AG04450 (cell line): ENCODE data around the gene PIR. TPM values are rescaled to one million over a fixed set of nuclear protein-coding genes. Genes with fewer than 3 reads are reported as not detected.

Experiments
- CTCF ChIA-PET: fragments of 300-600, 350-600 bp; formaldehyde crosslinking; extraction: SDS; loops from one replicate; lab custom pipeline; 2022; ENCODE audit warnings: antibody characterized with exemption, inconsistent platforms; lab: Charles Lee
- POLR2A ChIA-PET: fragments of 350-600 bp; formaldehyde crosslinking; extraction: SDS; loops from one replicate; lab custom pipeline; 2021; ENCODE audit warnings: antibody characterized with exemption, inconsistent platforms; lab: Yijun Ruan, JAX
- DNase-seq: peaks from one replicate; pipeline ENCODE4 v3.0.0-alpha.2; 2011; ENCODE audit warnings: low read depth, low spot score
- H3K27ac ChIP-seq: one replicate; pipeline ENCODE4 v1.5.1; 2012; ENCODE audit warnings: low read depth, low read length, control low read depth
- H3K27me3 ChIP-seq: one replicate; pipeline ENCODE4 v1.6.0; 2012; ENCODE audit warnings: low read length; ENCODE audit not compliant: control insufficient read depth, insufficient read depth
- H3K4me3 ChIP-seq: 2 replicates; pipeline ENCODE4 v1.5.1; 2011; ENCODE audit warnings: mild to moderate bottlenecking, low read depth, low read length, control low read depth
- H3K9me3 ChIP-seq: 2 replicates; pipeline ENCODE4 v1.5.1; 2012; ENCODE audit warnings: low read length; ENCODE audit not compliant: control insufficient read depth, insufficient read depth
- CTCF ChIP-seq: IDR thresholded peaks from 2 replicates; pipeline ENCODE4 v1.5.1; 2011; ENCODE audit warnings: low read depth, low read length, control low read depth, inconsistent platforms
- polyA plus RNA-seq: library from polyadenylated mRNA; depleted of rRNA; stranded (reverse); fragments of >200 nt; gene quantifications from 2 replicates; pipeline ENCODE4 v1.2.3, GENCODE V29; 2011

Gene PIR
- polyA plus RNA-seq, 1 experiment, result 42.5 TPM

DNA sequence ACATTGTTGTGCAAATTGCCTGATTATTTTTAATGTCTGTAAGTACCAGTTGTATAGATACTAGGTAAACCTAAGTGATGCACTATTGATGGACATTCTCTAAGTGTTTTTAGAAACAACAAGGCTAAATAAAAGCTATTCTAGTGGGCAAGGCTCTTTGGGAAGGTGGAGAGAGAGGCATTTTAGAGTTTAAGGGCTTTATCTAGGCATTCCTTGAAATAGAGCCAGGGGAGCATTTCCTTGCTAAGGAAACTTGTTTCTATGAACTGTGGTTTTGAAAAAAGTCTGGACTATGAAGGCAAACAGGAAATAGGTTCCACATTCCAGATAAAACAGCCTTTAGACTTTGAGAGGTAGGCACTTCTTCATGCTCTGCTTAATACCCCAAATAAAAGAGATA, 31.3 kb upstream of the PIR start:
- DNase-seq, result no peak
- Histone ChIP-seq H3K27me3 (no peaks in the 10 kb centered on the region), H3K9me3 (no peaks in the 10 kb centered on the region), H3K4me3 (no peak overlapping the region), H3K27ac (no peak overlapping the region)
- TF ChIP-seq CTCF, result no peak
- ChIA-PET CTCF (interaction anchor here (1.0 to 2.1 kb wide), 2 partner anchors 28 to 912 kb away, joined by 3 to 5 read pairs; no protein-coding TSS in a partner anchor), POLR2A (no interaction called here)

- DNase-seq, result no peak
- Histone ChIP-seq H3K9me3 (no peaks in the 10 kb centered on the region), H3K27me3 (no peaks in the 10 kb centered on the region), H3K27ac (no peak overlapping the region), H3K4me3 (no peak overlapping the region)
- POLR2A ChIA-PET, result no interaction called here
- no peak for TF ChIP-seq CTCF
- CTCF ChIA-PET, result no interaction called here
Measured at GRCh38 chrX:15523088-15523487, 30.0 kb upstream of the PIR start.

DNA sequence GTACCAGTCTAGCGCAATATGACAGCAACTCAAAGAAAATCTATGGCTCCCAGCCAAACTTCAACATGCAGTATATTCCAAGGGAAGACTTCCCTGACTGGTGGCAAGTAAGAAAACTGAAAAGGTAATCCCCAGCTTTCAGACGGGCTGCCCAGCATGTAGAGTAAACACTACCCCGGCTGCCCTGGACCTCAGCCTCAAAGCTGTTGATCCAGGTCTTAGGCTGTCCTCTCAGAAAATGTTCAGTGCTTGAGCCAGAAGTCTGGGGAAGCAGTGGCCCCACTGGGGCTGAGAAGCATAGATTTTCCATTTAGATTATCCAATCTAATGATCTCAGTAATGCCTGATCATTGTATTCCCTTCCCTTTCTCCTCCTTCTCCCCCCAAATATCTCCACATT, 29.3 kb upstream of the PIR start:
- no peak for TF ChIP-seq CTCF
- CTCF ChIA-PET, result no interaction called here

GRCh38 chrX:15515931-15516330, 22.8 kb upstream of the PIR start:
- ChIA-PET POLR2A (no interaction called here), CTCF (no interaction called here)

More for the DNA sequence above, 29.3 kb upstream of the PIR start:
- no peak overlapping the region for H3K4me3 ChIP-seq
- POLR2A ChIA-PET, result no interaction called here
- no peak overlapping the region for H3K27ac ChIP-seq
- DNase-seq, result no peak
- no peaks in the 10 kb centered on the region for H3K9me3 ChIP-seq
- H3K27me3 ChIP-seq, result no peaks in the 10 kb centered on the region

GRCh38 chrX:15514279-15514678, 21.1 kb upstream of the PIR start:
- Histone ChIP-seq H3K9me3 (no peaks in the 10 kb centered on the region), H3K4me3 (no peak overlapping the region), H3K27me3 (no peaks in the 10 kb centered on the region), H3K27ac (no peak overlapping the region)
- ChIA-PET CTCF (no interaction called here), POLR2A (no interaction called here)
- TF ChIP-seq CTCF, result no peak
- DNase-seq, result no peak

More at GRCh38 chrX:15515931-15516330, 22.8 kb upstream of the PIR start:
- no peak overlapping the region for H3K4me3 ChIP-seq
- TF ChIP-seq CTCF, result no peak
- DNase-seq, result no peak
- no peaks in the 10 kb centered on the region for H3K27me3 ChIP-seq
- no peaks in the 10 kb centered on the region for H3K9me3 ChIP-seq
- no peak overlapping the region for H3K27ac ChIP-seq
